Measurements from ENCODE around the gene SNX15.
"Not testable (repeated sequence)": the region's sequence is repeated elsewhere in the genome, so short reads cannot be mapped to it uniquely, and the experiment has no call there.

Gene SNX15

GRCh38 chr11:65016705-65017104 is 10.5 kb upstream of the SNX15 start:
- no peak for DNase-seq

GRCh38 chr11:65017937-65018336 is 9.3 kb upstream of the SNX15 start:
- no peak for DNase-seq

- no peak for DNase-seq
Observed at GRCh38 chr11:65019824-65020223, 7.4 kb upstream of the SNX15 start.

- DNase-seq, result no peak
Observed at GRCh38 chr11:65021003-65021402, 6.2 kb upstream of the SNX15 start.

- DNase-seq, result no peak
Observed at GRCh38 chr11:65021509-65021908, 5.7 kb upstream of the SNX15 start.

GRCh38 chr11:65023502-65023901 is 3.7 kb upstream of the SNX15 start:
- not testable (repeated sequence) for DNase-seq

GRCh38 chr11:65026810-65027209 is 429 bp upstream of the SNX15 start:
- DNase-seq, result no peak

- DNase-seq, result no peak
Observed at GRCh38 chr11:65032216-65032615, 5.0 kb downstream of the SNX15 start.

- no peak for DNase-seq
Observed at GRCh38 chr11:65034423-65034822, 7.2 kb downstream of the SNX15 start.

GRCh38 chr11:65035579-65035978 is 8.3 kb downstream of the SNX15 start:
- DNase-seq, result no peak

- peak in 11 of 14 donors; percentile 13 to 77 (median 37) for DNase-seq
Observed at GRCh38 chr11:65036931-65037330, 9.7 kb downstream of the SNX15 start.

- DNase-seq, result no peak
Observed at GRCh38 chr11:65040520-65040846, 13.2 kb downstream of the SNX15 start.

GRCh38 chr11:65040847-65041622 is 13.8 kb downstream of the SNX15 start, which contains the start of gene SAC3D1:
Gene SAC3D1, plus strand, starts transcription at chr11:65041210. Its CDS starts 83 bp downstream, at chr11:65041293.
- DNase-seq, result peak; percentile 23 to 96 (median 86)

- DNase-seq, result no peak
Observed at GRCh38 chr11:65042891-65043290, 15.7 kb downstream of the SNX15 start.

GRCh38 chr11:65043881-65044501 is 16.8 kb downstream of the SNX15 start:
- peak in 3 of 14 donors; percentile 10 to 14 (median 11) for DNase-seq

- DNase-seq, result no peak
Observed at GRCh38 chr11:65045061-65045460, 17.8 kb downstream of the SNX15 start.

GRCh38 chr11:65045728-65046127 is 18.5 kb downstream of the SNX15 start:
- DNase-seq, result no peak

- no peak for DNase-seq
Observed at GRCh38 chr11:65047581-65048422, 20.6 kb downstream of the SNX15 start.

- no peak for DNase-seq
Observed at GRCh38 chr11:65051398-65051858, 24.2 kb downstream of the SNX15 start.

GRCh38 chr11:65053827-65054508 is 26.7 kb downstream of the SNX15 start:
- DNase-seq, result no peak

- DNase-seq, result no peak
Observed at GRCh38 chr11:65055538-65055937, 28.3 kb downstream of the SNX15 start.

GRCh38 chr11:65056999-65057398 is 29.8 kb downstream of the SNX15 start:
- no peak for DNase-seq

GRCh38 chr11:65057526-65057925 is 30.3 kb downstream of the SNX15 start:
- DNase-seq, result no peak
